ENCODE data around the gene TMEM145.

TMEM145 gene

GRCh38 chr19:42295831-42296525 lies 17.1 kb upstream of the TMEM145 start:
- Histone ChIP-seq H3K36me3 (peaks cover 85% of the 10 kb centered on the region), H3K9me3 (ENCODE audit: severe bottlenecking) (no peaks in the 10 kb centered on the region), H3K27ac (no peak overlapping the region), H3K27me3 (ENCODE audit: insufficient read depth, low read depth, severe bottlenecking) (no peaks in the 10 kb centered on the region), H3K4me3 (ENCODE audit: low read depth, low read length) (no peak overlapping the region)
- peak; percentile 94 for DNase-seq
- TF ChIP-seq CTCF (IDR thresholded peaks at IDR 0.05; ENCODE audit: low read depth, low read length), result peak; percentile 87

GRCh38 chr19:42297039-42297438 lies 16.1 kb upstream of the TMEM145 start:
- H3K27me3 ChIP-seq (ENCODE audit: insufficient read depth, low read depth, severe bottlenecking), result no peaks in the 10 kb centered on the region
- H3K36me3 ChIP-seq, result peaks cover 75% of the 10 kb centered on the region
- DNase-seq, result no peak
- no peak for TF ChIP-seq CTCF (IDR thresholded peaks at IDR 0.05; ENCODE audit: low read depth, low read length)
- H3K4me3 ChIP-seq (ENCODE audit: low read depth, low read length), result no peak overlapping the region
- no peaks in the 10 kb centered on the region for H3K9me3 ChIP-seq (ENCODE audit: severe bottlenecking)
- H3K27ac ChIP-seq, result no peak overlapping the region

GRCh38 chr19:42301646-42302203 lies 11.4 kb upstream of the TMEM145 start, which contains the start of gene PRR19:
Gene PRR19 (plus strand): TSS chr19:42302132. CDS start chr19:42309585, 7,453 bp downstream.
- peak within 1 kb of the TSS; percentile 84 for H3K4me3 ChIP-seq (ENCODE audit: low read depth, low read length)
- peaks cover 31% of the 10 kb centered on the region for H3K36me3 ChIP-seq
- H3K27me3 ChIP-seq (ENCODE audit: insufficient read depth, low read depth, severe bottlenecking), result no peaks in the 10 kb centered on the region
- peak within 1 kb of the TSS; percentile 92 for H3K27ac ChIP-seq
- TF ChIP-seq CTCF (IDR thresholded peaks at IDR 0.05; ENCODE audit: low read depth, low read length), result no peak
- no peaks in the 10 kb centered on the region for H3K9me3 ChIP-seq (ENCODE audit: severe bottlenecking)
- DNase-seq, result no peak

- Histone ChIP-seq H3K27ac (peak overlapping the region; percentile 92), H3K9me3 (ENCODE audit: severe bottlenecking) (no peaks in the 10 kb centered on the region), H3K4me3 (ENCODE audit: low read depth, low read length) (peak overlapping the region; percentile 43), H3K27me3 (ENCODE audit: insufficient read depth, low read depth, severe bottlenecking) (no peaks in the 10 kb centered on the region), H3K36me3 (peaks cover 22% of the 10 kb centered on the region)
- no peak for TF ChIP-seq CTCF (IDR thresholded peaks at IDR 0.05; ENCODE audit: low read depth, low read length)
- DNase-seq, result no peak
These were observed 10.0 kb upstream of the TMEM145 start for GRCh38 chr19:42303101-42303464.

GRCh38 chr19:42303876-42304275 lies 9.2 kb upstream of the TMEM145 start:
- no peaks in the 10 kb centered on the region for H3K9me3 ChIP-seq (ENCODE audit: severe bottlenecking)
- no peak overlapping the region for H3K4me3 ChIP-seq (ENCODE audit: low read depth, low read length)
- no peaks in the 10 kb centered on the region for H3K27me3 ChIP-seq (ENCODE audit: insufficient read depth, low read depth, severe bottlenecking)
- H3K36me3 ChIP-seq, result peaks cover 17% of the 10 kb centered on the region
- no peak for TF ChIP-seq CTCF (IDR thresholded peaks at IDR 0.05; ENCODE audit: low read depth, low read length)
- peak overlapping the region; percentile 92; the same call in 1 of the 2 replicates for H3K27ac ChIP-seq
- DNase-seq, result no peak
